Left ventricle myocardium superior (tissue), 1 donor: ENCODE results near the gene ARHGEF6. TPM values are rescaled to one million over a fixed set of nuclear protein-coding genes. Genes with fewer than 3 reads are reported as not detected.

Experiments used
- ATAC-seq: fragments of 200-7000 bp; cut with Tn5 transposase; one replicate; pipeline ENCODE4 v1.9.1; 2020; ENCODE audit warnings: mild to moderate bottlenecking, moderate library complexity
- DNase-seq: peaks from one replicate; pipeline ENCODE4 v3.0.0-alpha.2; 2020
- intact Hi-C: fragments of 100-400 bp; cut with micrococcal nuclease; formaldehyde crosslinking; loops from one replicate; pipeline ENCODE4 v1.11.0; 2022
- total RNA-seq: library from RNA; stranded (reverse); fragmentation: NEBNext Ultra II Directional; extraction: Animal tissue kit (Norgen Biotek cat#: 25700); gene quantifications from one replicate; pipeline ENCODE4 v1.2.1, GENCODE V29; 2021
- donor health status: DM: no; HTN: yes; CAD: no; lungs with severe emphysema.

ARHGEF6 gene
- total RNA-seq, 1 donor from 2014 or later, result 44.2 TPM

- ATAC-seq, result no peak
- intact Hi-C loops, result no loop called here
- DNase-seq, result no peak
These were observed 68.0 kb downstream of the ARHGEF6 start for GRCh38 chrX:136712650-136713310.

- peak; percentile 51 for DNase-seq
- ATAC-seq, result peak; percentile 79
- intact Hi-C loops, result no loop called here
These were observed 69.6 kb downstream of the ARHGEF6 start for GRCh38 chrX:136711147-136711546.

GRCh38 chrX:136710325-136710951, 70.3 kb downstream of the ARHGEF6 start:
- DNase-seq (no peak), ATAC-seq (no peak)
- intact Hi-C loops, result no loop called here

- ATAC-seq, result peak; percentile 34
- intact Hi-C loops, result loop anchor here (5.0 kb wide), 1 partner anchor 174 kb away; the partner anchor contains the start of gene RBMX
These were observed 72.4 kb downstream of the ARHGEF6 start for GRCh38 chrX:136708348-136708747.

GRCh38 chrX:136697156-136697555, 83.6 kb downstream of the ARHGEF6 start:
- ATAC-seq, result no peak
- intact Hi-C loops, result no loop called here
- DNase-seq, result no peak

More at GRCh38 chrX:136708348-136708747, 72.4 kb downstream of the ARHGEF6 start:
- DNase-seq, result no peak

- DNase-seq (no peak), ATAC-seq (no peak)
- intact Hi-C loops, result no loop called here
These were observed 86.2 kb downstream of the ARHGEF6 start for GRCh38 chrX:136694431-136695087.

- intact Hi-C loops, result no loop called here
- DNase-seq (no peak), ATAC-seq (no peak)
These were observed 88.5 kb downstream of the ARHGEF6 start for GRCh38 chrX:136692271-136692670.

- ATAC-seq, result no peak
- no peak for DNase-seq
These were observed 89.5 kb downstream of the ARHGEF6 start for GRCh38 chrX:136691028-136691809.

GRCh38 chrX:136689436-136689835, 91.3 kb downstream of the ARHGEF6 start:
- ATAC-seq (no peak), DNase-seq (no peak)
- intact Hi-C loops, result no loop called here

More at GRCh38 chrX:136691028-136691809, 89.5 kb downstream of the ARHGEF6 start:
- intact Hi-C loops, result no loop called here

- intact Hi-C loops, result no loop called here
- DNase-seq (no peak), ATAC-seq (no peak)
These were observed 93.3 kb downstream of the ARHGEF6 start for GRCh38 chrX:136687457-136687856.

GRCh38 chrX:136684120-136684519, 96.6 kb downstream of the ARHGEF6 start:
- intact Hi-C loops, result no loop called here
- no peak for DNase-seq
- ATAC-seq, result no peak

GRCh38 chrX:136679531-136679930, 101.2 kb downstream of the ARHGEF6 start:
- intact Hi-C loops, result no loop called here
- ATAC-seq, result no peak
- DNase-seq, result no peak

GRCh38 chrX:136674270-136674985, 106.3 kb downstream of the ARHGEF6 start:
- DNase-seq, result no peak
- no peak for ATAC-seq
- intact Hi-C loops, result no loop called here

GRCh38 chrX:136671006-136671610, 109.6 kb downstream of the ARHGEF6 start:
- DNase-seq, result no peak
- no peak for ATAC-seq
- intact Hi-C loops, result no loop called here

GRCh38 chrX:136667446-136668168, 113.1 kb downstream of the ARHGEF6 start:
- intact Hi-C loops, result no loop called here
- ATAC-seq (no peak), DNase-seq (no peak)

- ATAC-seq, result no peak
- DNase-seq, result no peak
- intact Hi-C loops, result no loop called here
These were observed 114.6 kb downstream of the ARHGEF6 start for GRCh38 chrX:136666088-136666487.

GRCh38 chrX:136665258-136665900, 115.4 kb downstream of the ARHGEF6 start:
- ATAC-seq, result no peak
- no peak for DNase-seq
- intact Hi-C loops, result no loop called here

GRCh38 chrX:136662976-136663375, 117.8 kb downstream of the ARHGEF6 start:
- intact Hi-C loops, result no loop called here
- no peak for ATAC-seq
- no peak for DNase-seq
